Neutrophil (primary cell): Measurements from ENCODE around the gene S100P.
"Not testable (repeated sequence)": the region's sequence is repeated elsewhere in the genome, so short reads cannot be mapped to it uniquely, and the experiment has no call there.

Experiments used
- H3K27ac ChIP-seq: fragments of 200-600 bp; sonication (generic); 2 replicates; pipeline ENCODE4 v1.5.1; 2016; ENCODE audit warnings: mild to moderate bottlenecking, moderate library complexity
- H3K27me3 ChIP-seq: fragments of 200-600 bp; sonication (generic); 2 replicates; pipeline ENCODE4 v1.6.0; 2016; ENCODE audit warnings: mild to moderate bottlenecking
- H3K36me3 ChIP-seq: fragments of 200-600 bp; sonication (generic); 2 replicates; pipeline ENCODE4 v1.5.1; 2017
- H3K4me1 ChIP-seq, 2 experiments: fragments of 200-600 bp in 1 of 2; sonication (generic) in 1 of 2; 1 replicate in 1 of 2; 2 replicates in 1 of 2; pipeline versions ENCODE4 v1.5.1 to v1.6.1; 2013 to 2016; ENCODE audit warnings: low read depth in 1 of 2, low read length in 1 of 2, mild to moderate bottlenecking in 1 of 2, moderate library complexity in 1 of 2; ENCODE audit not compliant: control insufficient read depth in 1 of 2, insufficient read depth in 1 of 2
- H3K4me3 ChIP-seq, 2 experiments: fragments of 200-600 bp in 1 of 2; sonication (generic) in 1 of 2; 1 replicate in 1 of 2; 2 replicates in 1 of 2; pipeline ENCODE4 v1.5.1; 2013 to 2016; ENCODE audit warnings: low read depth in 1 of 2, low read length in 1 of 2, mild to moderate bottlenecking in 1 of 2, moderate library complexity in 1 of 2
- H3K9me3 ChIP-seq: fragments of 200-600 bp; sonication (generic); 2 replicates; pipeline ENCODE4 v1.5.1; 2016
- CTCF ChIP-seq: fragments of 200-600 bp; sonication (generic); IDR thresholded peaks from 2 replicates; pipeline ENCODE4 v1.5.1; 2016; ENCODE audit warnings: antibody characterized with exemption

The S100P gene

GRCh38 chr4:6693231-6694176, at the start of gene S100P:
Gene S100P (plus strand): TSS chr4:6693878. CDS start chr4:6693933, 55 bp downstream.
- Histone ChIP-seq H3K4me3 (peak within 1 kb of the TSS; percentile 72 to 85), H3K27me3 (no peaks in the 10 kb centered on the region), H3K9me3 (no peaks in the 10 kb centered on the region), H3K27ac (peak within 1 kb of the TSS; percentile 98), H3K4me1 (peaks cover 87 to 90% of the 10 kb centered on the region in 2 experiments), H3K36me3 (peaks cover 16% of the 10 kb centered on the region)
- TF ChIP-seq CTCF, result no peak

GRCh38 chr4:6644792-6645530, 48.7 kb upstream of the S100P start:
- no peak for TF ChIP-seq CTCF

GRCh38 chr4:6647169-6647568, 46.5 kb upstream of the S100P start:
- no peak overlapping the region for H3K4me3 ChIP-seq

More at GRCh38 chr4:6644792-6645530, 48.7 kb upstream of the S100P start:
- Histone ChIP-seq H3K4me3 (no peak overlapping the region), H3K27me3 (no peaks in the 10 kb centered on the region), H3K36me3 (peaks cover 19% of the 10 kb centered on the region), H3K4me1 (peaks cover 23% of the 10 kb centered on the region in 2 experiments), H3K27ac (no peak overlapping the region), H3K9me3 (no peaks in the 10 kb centered on the region)

GRCh38 chr4:6647582-6648230, 46.0 kb upstream of the S100P start:
- Histone ChIP-seq H3K4me1 (peaks cover 5 to 6% of the 10 kb centered on the region in 2 experiments), H3K9me3 (no peaks in the 10 kb centered on the region), H3K27me3 (no peaks in the 10 kb centered on the region), H3K4me3 (no peak overlapping the region), H3K27ac (no peak overlapping the region), H3K36me3 (peaks cover 10% of the 10 kb centered on the region)
- no peak for TF ChIP-seq CTCF

More at GRCh38 chr4:6647169-6647568, 46.5 kb upstream of the S100P start:
- H3K4me1 ChIP-seq, result peaks cover 10 to 12% of the 10 kb centered on the region in 2 experiments
- H3K9me3 ChIP-seq, result no peaks in the 10 kb centered on the region
- H3K27ac ChIP-seq, result no peak overlapping the region
- peaks cover 16% of the 10 kb centered on the region for H3K36me3 ChIP-seq
- no peak for TF ChIP-seq CTCF
- no peaks in the 10 kb centered on the region for H3K27me3 ChIP-seq

GRCh38 chr4:6649216-6649615, 44.5 kb upstream of the S100P start:
- no peaks in the 10 kb centered on the region for H3K36me3 ChIP-seq
- H3K4me1 ChIP-seq, result no peaks in the 10 kb centered on the region
- no peaks in the 10 kb centered on the region for H3K9me3 ChIP-seq
- no peaks in the 10 kb centered on the region for H3K27me3 ChIP-seq
- no peak for TF ChIP-seq CTCF
- H3K27ac ChIP-seq, result no peak overlapping the region
- H3K4me3 ChIP-seq, result no peak overlapping the region

GRCh38 chr4:6654211-6654610, 39.5 kb upstream of the S100P start:
- peaks cover 22% of the 10 kb centered on the region for H3K27me3 ChIP-seq
- not testable (repeated sequence) for H3K4me3 ChIP-seq, H3K36me3 ChIP-seq, H3K27ac ChIP-seq, H3K9me3 ChIP-seq
- H3K4me1 ChIP-seq, result peaks cover 8 to 15% of the 10 kb centered on the region in 2 experiments

DNA sequence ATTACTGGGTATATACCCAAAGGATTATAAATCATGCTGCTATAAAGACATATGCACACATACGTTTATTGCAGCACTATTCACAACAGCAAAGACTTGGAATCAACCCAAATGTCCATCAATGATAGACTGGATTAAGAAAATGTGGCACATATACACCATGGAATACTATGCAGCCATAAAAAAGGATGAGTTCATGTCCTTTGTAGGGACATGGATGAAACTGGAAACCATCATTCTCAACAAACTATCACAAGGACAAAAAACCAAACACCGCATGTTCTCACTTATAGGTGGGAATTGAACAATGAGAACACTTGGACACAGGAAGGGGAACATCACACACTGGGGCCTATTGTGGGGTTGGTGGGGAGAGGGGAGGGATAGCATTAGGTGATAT, 38.4 kb upstream of the S100P start:
- Histone ChIP-seq H3K4me1 (peaks cover 9 to 17% of the 10 kb centered on the region in 2 experiments), H3K27me3 (peaks cover 33% of the 10 kb centered on the region)
- H3K27ac ChIP-seq, H3K9me3 ChIP-seq, H3K4me3 ChIP-seq, H3K36me3 ChIP-seq: not testable (repeated sequence)
